ENCODE data around the gene BST2.
"Not testable (repeated sequence)": the region's sequence is repeated elsewhere in the genome, so short reads cannot be mapped to it uniquely, and the experiment has no call there.

The BST2 gene

GRCh38 chr19:17370026-17370587 lies 35.3 kb downstream of the BST2 start:
- H3K27me3 ChIP-seq: peaks cover 0 to 8% of the 10 kb centered on the region in 2 donors
- H3K4me1 ChIP-seq: peaks cover 0 to 12% (median 2%) of the 10 kb centered on the region in 4 donors
- H3K9me3 ChIP-seq: no peaks in the 10 kb centered on the region
- no peak for TF ChIP-seq CTCF (IDR thresholded peaks at IDR 0.05)
- H3K4me3 ChIP-seq: no peak overlapping the region
- no peaks in the 10 kb centered on the region for H3K36me3 ChIP-seq
- intact Hi-C loops (cut with DNase I; ENCODE audit: low total_unique reads): no loop called here
- no peak overlapping the region for H3K27ac ChIP-seq
- no peak for DNase-seq

GRCh38 chr19:17365361-17365760 lies 40.1 kb downstream of the BST2 start:
- no peak for TF ChIP-seq CTCF (IDR thresholded peaks at IDR 0.05)
- Histone ChIP-seq H3K4me3 (no peak overlapping the region), H3K4me1 (peaks cover 0 to 11% (median 2%) of the 10 kb centered on the region in 4 donors), H3K36me3 (no peaks in the 10 kb centered on the region), H3K27ac (no peak overlapping the region), H3K27me3 (peaks cover 0 to 8% of the 10 kb centered on the region in 2 donors), H3K9me3 (no peaks in the 10 kb centered on the region)
- intact Hi-C loops (cut with DNase I; ENCODE audit: low total_unique reads): no loop called here
- DNase-seq: no peak

DNA sequence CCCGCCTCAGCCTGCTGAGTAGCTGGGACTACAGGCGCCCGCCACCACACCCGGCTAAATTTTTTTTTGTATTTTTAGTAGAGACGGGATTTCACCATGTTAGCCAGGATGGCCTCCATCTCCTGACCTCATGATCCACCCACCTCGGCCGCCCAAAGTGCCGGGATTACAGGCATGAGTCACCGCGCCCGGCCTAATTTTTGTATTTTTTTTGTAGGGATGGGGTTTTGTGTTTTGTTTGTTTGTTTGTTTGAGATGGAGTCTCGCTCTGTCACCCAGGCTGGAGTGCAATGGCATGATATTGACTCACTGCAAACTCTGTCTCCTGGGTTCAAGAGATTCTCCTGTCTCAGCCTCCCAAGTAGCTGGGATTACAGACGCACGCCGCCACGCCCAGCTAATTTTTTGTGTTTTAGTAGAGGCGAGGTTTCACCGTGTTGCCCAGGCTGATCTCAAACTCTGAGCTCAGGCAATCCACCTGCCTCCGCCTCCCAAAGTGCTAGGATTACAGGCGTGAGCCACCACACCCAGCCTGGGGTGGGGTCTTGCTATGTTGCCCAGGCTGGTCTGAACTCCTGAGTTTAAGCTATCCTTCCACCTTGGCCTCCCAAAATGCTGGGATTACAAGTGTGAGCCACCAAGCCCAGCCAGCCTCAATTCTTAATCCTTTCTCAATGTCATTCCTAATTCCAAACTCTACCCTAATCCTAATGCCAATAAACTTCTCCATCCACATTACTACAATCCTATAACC lies 41.4 kb downstream of the BST2 start:
- intact Hi-C loops (cut with DNase I; ENCODE audit: low total_unique reads); H3K36me3 ChIP-seq; H3K27ac ChIP-seq; H3K9me3 ChIP-seq; H3K27me3 ChIP-seq; H3K4me1 ChIP-seq; H3K4me3 ChIP-seq; DNase-seq: not testable (repeated sequence)

GRCh38 chr19:17359905-17360800 lies 45.3 kb downstream of the BST2 start:
- no peak for DNase-seq
- Histone ChIP-seq H3K9me3 (no peaks in the 10 kb centered on the region), H3K36me3 (no peaks in the 10 kb centered on the region), H3K4me1 (peaks cover 0 to 6% (median 0%) of the 10 kb centered on the region in 4 donors), H3K27ac (no peak overlapping the region), H3K27me3 (no peaks in the 10 kb centered on the region), H3K4me3 (no peak overlapping the region)
- TF ChIP-seq CTCF (IDR thresholded peaks at IDR 0.05): no peak
- intact Hi-C loops (cut with DNase I; ENCODE audit: low total_unique reads): no loop called here

DNA sequence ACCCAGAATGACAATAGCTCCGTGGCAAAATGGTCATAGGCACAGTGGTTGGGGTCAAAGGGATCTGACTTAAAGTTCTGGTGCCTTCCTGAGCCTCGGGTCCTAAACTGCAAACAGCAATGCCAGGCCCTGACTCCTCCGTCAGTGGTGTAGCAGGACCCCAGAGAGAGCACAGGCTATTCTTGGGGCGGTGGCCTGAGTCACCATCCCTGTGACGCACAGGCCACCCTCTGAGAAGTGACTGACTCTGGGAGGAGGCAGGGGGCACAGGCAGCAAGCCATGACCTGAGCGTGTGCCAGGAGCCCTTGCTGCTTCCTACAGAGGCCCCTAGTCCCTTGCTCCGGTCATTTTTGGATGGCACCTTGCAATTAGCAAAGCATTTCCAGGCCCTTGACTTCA lies 47.0 kb downstream of the BST2 start:
- peak; percentile 41 to 84 for DNase-seq
- intact Hi-C loops (cut with DNase I; ENCODE audit: low total_unique reads): no loop called here
- no peaks in the 10 kb centered on the region for H3K9me3 ChIP-seq
- H3K4me3 ChIP-seq: no peak overlapping the region
- no peak for TF ChIP-seq CTCF (IDR thresholded peaks at IDR 0.05)
- H3K27me3 ChIP-seq: no peaks in the 10 kb centered on the region
- no peaks in the 10 kb centered on the region for H3K36me3 ChIP-seq
- H3K27ac ChIP-seq: peak overlapping the region in 1 of 2 donors; percentile 49
- H3K4me1 ChIP-seq: peaks cover 0 to 6% (median 0%) of the 10 kb centered on the region in 4 donors
